GM21619 (cell line): ENCODE measurements around the gene VRK2.
"Not testable (repeated sequence)": the region's sequence is repeated elsewhere in the genome, so short reads cannot be mapped to it uniquely, and the experiment has no call there.

Source experiments
- ATAC-seq: cut with Tn5 transposase; IDR thresholded peaks from one replicate; pipeline ENCODE4 v1.9.1; 2021; ENCODE audit not compliant: unreplicated experiment

VRK2 gene

GRCh38 chr2:58156780-58157179 is 110.2 kb downstream of the VRK2 start:
- no peak for ATAC-seq

- no peak for ATAC-seq
Observed at GRCh38 chr2:58157754-58158153, 111.1 kb downstream of the VRK2 start.

- ATAC-seq: no peak
Observed at GRCh38 chr2:58158481-58158880, 111.9 kb downstream of the VRK2 start.

- no peak for ATAC-seq
Observed at GRCh38 chr2:58163913-58164312, 117.3 kb downstream of the VRK2 start.

GRCh38 chr2:58168130-58168529 is 121.5 kb downstream of the VRK2 start:
- ATAC-seq: not testable (repeated sequence)

GRCh38 chr2:58169845-58170244 is 123.2 kb downstream of the VRK2 start:
- ATAC-seq: not testable (repeated sequence)

GRCh38 chr2:58170334-58170933 is 123.8 kb downstream of the VRK2 start:
- ATAC-seq: not testable (repeated sequence)

GRCh38 chr2:58171831-58172230 is 125.2 kb downstream of the VRK2 start:
- not testable (repeated sequence) for ATAC-seq

- not testable (repeated sequence) for ATAC-seq
Observed at GRCh38 chr2:58177187-58177586, 130.6 kb downstream of the VRK2 start.

- ATAC-seq: not testable (repeated sequence)
Observed at GRCh38 chr2:58180175-58180574, 133.6 kb downstream of the VRK2 start.

GRCh38 chr2:58180635-58181034 is 134.0 kb downstream of the VRK2 start:
- ATAC-seq: no peak

- no peak for ATAC-seq
Observed at GRCh38 chr2:58182527-58182926, 135.9 kb downstream of the VRK2 start.

- ATAC-seq: no peak
Observed at GRCh38 chr2:58186501-58186900, 139.9 kb downstream of the VRK2 start.

- ATAC-seq: not testable (repeated sequence)
Observed at GRCh38 chr2:58187022-58187421, 140.4 kb downstream of the VRK2 start.

GRCh38 chr2:58194458-58194857 is 147.9 kb downstream of the VRK2 start:
- no peak for ATAC-seq

- no peak for ATAC-seq
Observed at GRCh38 chr2:58195662-58196061, 149.1 kb downstream of the VRK2 start.

- no peak for ATAC-seq
Observed at GRCh38 chr2:58197894-58198293, 151.3 kb downstream of the VRK2 start.

- no peak for ATAC-seq
Observed at GRCh38 chr2:58202404-58202803, 155.8 kb downstream of the VRK2 start.

- ATAC-seq: no peak
Observed at GRCh38 chr2:58203018-58203417, 156.4 kb downstream of the VRK2 start.

- no peak for ATAC-seq
Observed at GRCh38 chr2:58204195-58204959, 157.8 kb downstream of the VRK2 start.

- no peak for ATAC-seq
Observed at GRCh38 chr2:58206785-58207184, 160.2 kb downstream of the VRK2 start.

GRCh38 chr2:58207189-58207588 is 160.6 kb downstream of the VRK2 start:
- no peak for ATAC-seq
